Ovary (tissue), 9 donors: Measurements from ENCODE around the gene CASP10. TPM values are rescaled to one million over a fixed set of nuclear protein-coding genes. Genes with fewer than 3 reads are reported as not detected.

Experiments used
- DNase-seq, 5 donors: peaks; one replicate each; pipeline ENCODE4 v3.0.0-alpha.2; 2019 to 2020
- H3K27ac ChIP-seq, 2 donors: fragments of 200-600 bp; one replicate each; pipeline versions ENCODE4 v1.5.1 to v1.8.0; 2019 to 2022
- H3K27me3 ChIP-seq: fragments of 200-600 bp; one replicate; pipeline ENCODE4 v1.8.0; 2022
- H3K36me3 ChIP-seq: fragments of 200-600 bp; sonication (generic); one replicate; pipeline ENCODE4 v1.5.1; 2019
- H3K4me1 ChIP-seq: one replicate; pipeline ENCODE4 v1.8.1; 2013; ENCODE audit warnings: mild to moderate bottlenecking, moderate library complexity; ENCODE audit not compliant: insufficient read depth
- H3K4me3 ChIP-seq: fragments of 200-600 bp; sonication (generic); one replicate; pipeline ENCODE4 v1.5.1; 2017
- H3K9me3 ChIP-seq, 2 donors: fragments of 200-600 bp in 1 of 2; sonication (generic) in 1 of 2; one replicate each; pipeline versions ENCODE4 v1.5.1 to v1.8.1; 2013 to 2019; ENCODE audit warnings: mild to moderate bottlenecking in 1 of 2, moderate library complexity in 1 of 2
- CTCF ChIP-seq, 3 donors: fragments of 450-650 bp in 2 of 3; fragments of 200-600 bp in 1 of 3; IDR thresholded peaks; one replicate each; pipeline versions ENCODE4 v1.5.1 to v1.8.0; 2016 to 2022; ENCODE audit warnings: antibody characterized with exemption in 3 of 3, mild to moderate bottlenecking in 1 of 3
- EP300 ChIP-seq: sonication (generic); formaldehyde crosslinking; IDR thresholded peaks from one replicate; pipeline ENCODE4 v1.6.1; 2017; ENCODE audit warnings: antibody characterized with exemption
- POLR2A ChIP-seq: fragments of 450-650 bp; IDR thresholded peaks from one replicate; pipeline ENCODE4 v1.6.1; 2017; ENCODE audit warnings: antibody characterized with exemption, mild to moderate bottlenecking, moderate library complexity
- WGBS, 3 donors: extraction: QIAGEN DNeasy Blood & Tissue Kit in 1 of 3; methylation state at CpG; one replicate each; pipeline versions ENCODE4 v1.1.5 to v1.1.7; 2013 to 2017; 5-methylcytosine and 5-hydroxymethylcytosine counted together
- intact Hi-C, 4 donors: fragments of 100-400 bp; cut with DNase I; formaldehyde crosslinking; loops; one replicate each; pipeline versions ENCODE4 v1.11.0 to v1.15.1; 2022 to 2023
- polyA plus RNA-seq, 2 donors: library from polyadenylated mRNA; stranded (reverse); fragments of 200-250 nt in 1 of 2; fragments of 350-450 nt in 1 of 2; fragmentation: Illumina TruSeq in 1 of 2; extraction: RNeasy Lipid Tissue Mini Kit (QIAGEN cat#74804) in 1 of 2; gene quantifications; one replicate each; pipeline ENCODE4 v1.2.3, GENCODE V29; 2013 to 2014
- total RNA-seq, 7 donors: library from RNA; depleted of rRNA in 2 of 7; stranded (reverse); fragments of >200 nt in 2 of 7; fragmentation: NEBNext Ultra II Directional in 3 of 7; extraction: Animal tissue kit (Norgen Biotek cat#: 25700) in 3 of 7; gene quantifications; one replicate each; pipeline versions ENCODE4 v1.1.0 to v1.2.4, GENCODE V29; 2016 to 2023
- donor health status: DM: no; HTN: no; CAD: no; lungs with moderate emphysema.
- donor health status: DM: no; HTN: no; CAD: no.
- donor health status: Bipolar disorder and iron deficiency.
- donor health status: DM: yes; HTN: yes; CAD: no.
- donor health status: DM: no; HTN: no; CAD: no.
- donor health status: DM: yes; HTN: yes; CAD: no.

The CASP10 gene
- total and polyA plus RNA-seq, 9 donors: 2.1 to 19.0 (median 3.8) TPM

GRCh38 chr2:201232467-201232815 lies 49.5 kb downstream of the CASP10 start:
- no peaks in the 10 kb centered on the region for H3K9me3 ChIP-seq
- DNase-seq: no peak
- H3K36me3 ChIP-seq: no peaks in the 10 kb centered on the region
- WGBS, 3 donors: 38 to 63% (median 61%) methylated on average over 3 of the region's 3 CpGs
- H3K27ac ChIP-seq: no peak overlapping the region
- H3K4me1 ChIP-seq: peaks cover 5% of the 10 kb centered on the region
- no peak overlapping the region for H3K4me3 ChIP-seq
- TF ChIP-seq EP300: no peak
- no peak for TF ChIP-seq POLR2A
- no peak for TF ChIP-seq CTCF (IDR thresholded peaks at IDR 0.05)
- H3K27me3 ChIP-seq: no peaks in the 10 kb centered on the region
- intact Hi-C loops: loop anchor here in 2 of 4 donors (10.0 kb wide), 2 partner anchors 392 to 1172 kb away; no protein-coding TSS in a partner anchor

GRCh38 chr2:201233192-201233811 lies 50.4 kb downstream of the CASP10 start:
- Histone ChIP-seq H3K36me3 (no peaks in the 10 kb centered on the region), H3K27ac (no peak overlapping the region), H3K4me3 (peak overlapping the region; percentile 6), H3K27me3 (no peaks in the 10 kb centered on the region), H3K9me3 (no peaks in the 10 kb centered on the region), H3K4me1 (peaks cover 5% of the 10 kb centered on the region)
- TF ChIP-seq EP300 (no peak), CTCF (IDR thresholded peaks at IDR 0.05) (no peak), POLR2A (no peak)
- intact Hi-C loops: loop anchor here in 2 of 4 donors (10.0 kb wide), 2 partner anchors 391 to 1171 kb away; no protein-coding TSS in a partner anchor
- 29 to 42% (median 33%) methylated on average over 8 of the region's 8 CpGs for WGBS, 3 donors
- DNase-seq: peak; percentile 53 to 63 (median 58)

- Histone ChIP-seq H3K9me3 (no peaks in the 10 kb centered on the region), H3K4me3 (peak overlapping the region; percentile 6), H3K4me1 (peaks cover 5% of the 10 kb centered on the region), H3K27ac (no peak overlapping the region), H3K27me3 (no peaks in the 10 kb centered on the region), H3K36me3 (no peaks in the 10 kb centered on the region)
- WGBS, 3 donors: 85 to 88% (median 87%) methylated on average over 21 of the region's 21 CpGs
- intact Hi-C loops: loop anchor here in 2 of 4 donors (10.0 kb wide), 2 partner anchors 391 to 1171 kb away; no protein-coding TSS in a partner anchor
- TF ChIP-seq POLR2A: no peak
- no peak for TF ChIP-seq CTCF (IDR thresholded peaks at IDR 0.05)
- no peak for TF ChIP-seq EP300
- no peak for DNase-seq
Observed at GRCh38 chr2:201233812-201234662, 51.1 kb downstream of the CASP10 start.

GRCh38 chr2:201234663-201235135 lies 51.8 kb downstream of the CASP10 start:
- Histone ChIP-seq H3K4me3 (no peak overlapping the region), H3K9me3 (no peaks in the 10 kb centered on the region), H3K27ac (no peak overlapping the region), H3K36me3 (no peaks in the 10 kb centered on the region), H3K4me1 (peaks cover 5% of the 10 kb centered on the region), H3K27me3 (no peaks in the 10 kb centered on the region)
- 38 to 45% (median 45%) methylated on average over 3 of the region's 3 CpGs for WGBS, 3 donors
- intact Hi-C loops: loop anchor here in 3 of 4 donors (5.0 to 10.0 kb wide), 3 partner anchors 383 to 1170 kb away; a partner anchor contains a TSS
- DNase-seq: no peak
- TF ChIP-seq POLR2A: no peak
- TF ChIP-seq CTCF (IDR thresholded peaks at IDR 0.05): no peak
- TF ChIP-seq EP300: no peak
